Measurements from ENCODE around the gene NDUFA1. TPM values are rescaled to one million over a fixed set of nuclear protein-coding genes. Genes with fewer than 3 reads are reported as not detected.

NDUFA1 gene
- total and polyA plus RNA-seq, 2 of the 13 experiments (the other 11 are each of a cell fraction or from before 2014, with no cell fraction given): 150 to 167 TPM

DNA sequence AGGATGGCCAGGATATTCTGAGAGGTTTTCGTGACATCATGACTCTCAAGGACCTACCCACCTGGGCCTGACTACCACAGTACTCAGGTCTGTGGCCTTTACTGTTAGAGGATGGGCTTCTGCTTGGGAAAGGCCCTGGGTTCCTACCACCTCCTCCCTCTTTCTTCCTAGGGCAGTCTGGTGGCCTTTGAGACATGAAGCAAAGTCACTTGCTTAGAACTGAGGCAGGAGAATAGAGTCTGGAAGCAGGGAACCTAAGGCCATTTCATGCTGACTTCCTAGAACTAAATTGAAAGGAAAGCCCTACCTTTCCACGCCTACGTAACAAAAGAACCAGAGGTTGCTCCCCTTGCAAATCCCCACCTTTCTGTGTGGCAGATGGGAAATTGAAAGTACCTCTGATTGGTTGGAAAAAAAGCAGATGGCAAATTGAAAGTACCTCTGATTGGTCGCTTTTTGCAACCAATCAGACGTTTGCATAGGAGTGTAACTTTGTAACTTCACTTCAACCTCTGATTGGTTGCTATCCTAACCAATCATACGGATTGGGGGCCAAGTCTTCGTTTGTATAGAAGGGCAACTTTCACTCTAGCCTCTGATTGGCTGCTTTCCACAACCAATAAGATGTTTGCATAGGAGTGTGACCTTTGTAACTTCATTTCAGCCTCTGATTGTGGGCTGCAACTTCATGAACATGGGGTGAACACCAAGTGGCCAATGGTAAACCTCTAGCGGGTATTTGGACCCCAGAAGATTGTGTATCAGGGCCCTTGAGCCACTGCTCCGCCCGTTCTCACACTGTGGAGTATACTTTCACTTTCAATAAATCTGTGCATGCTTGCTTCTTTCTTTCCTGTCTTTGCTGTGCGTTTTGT is 14.2 kb downstream of the NDUFA1 start (continued):
- TF ChIP-seq NRL (CRISPR knock-in tag; IDR thresholded peaks at IDR 0.05; ENCODE audit: borderline replicate concordance) (no peak), MXI1 (IDR thresholded peaks at IDR 0.05; ENCODE audit: borderline replicate concordance, low read depth, low read length) (peak; percentile 32; the same call in 1 of the 3 replicates), KLF16 (CRISPR knock-in tag; IDR thresholded peaks at IDR 0.05) (0 out of 4 replicates have a peak, but pooled peaks of 1 of the 2 experiments have one; percentile 22), TEAD3 (CRISPR knock-in tag; optimal IDR thresholded peaks at IDR 0.05; ENCODE audit: borderline replicate concordance) (peak; percentile 25), THYN1 (CRISPR knock-in tag; IDR thresholded peaks at IDR 0.05; ENCODE audit: borderline replicate concordance, low read depth) (no peak), KLF11 (CRISPR knock-in tag; IDR thresholded peaks at IDR 0.05) (no peak), ZNF34 (CRISPR knock-in tag; IDR thresholded peaks at IDR 0.05; ENCODE audit: borderline replicate concordance) (no peak), FOXM1 (CRISPR knock-in tag; IDR thresholded peaks at IDR 0.05) (no peak), NR2F6 (IDR thresholded peaks at IDR 0.05) (no peak), NR2F6 (CRISPR knock-in tag; IDR thresholded peaks at IDR 0.05) (0 out of 2 replicates have a peak, but pooled peaks have one; percentile 9), NAIF1 (CRISPR knock-in tag; IDR thresholded peaks at IDR 0.05; ENCODE audit: borderline replicate concordance) (no peak), IRX3 (CRISPR knock-in tag; IDR thresholded peaks at IDR 0.05; ENCODE audit: borderline replicate concordance, low read depth) (no peak), U2AF2 (IDR thresholded peaks at IDR 0.05; ENCODE audit: low read depth, low read length) (no peak), ERF (CRISPR knock-in tag; IDR thresholded peaks at IDR 0.05) (no peak), AHR (CRISPR knock-in tag; IDR thresholded peaks at IDR 0.05) (no peak), MED8 (CRISPR knock-in tag; IDR thresholded peaks at IDR 0.05; ENCODE audit: insufficient replicate concordance) (no peak), ZNF564 (CRISPR knock-in tag; IDR thresholded peaks at IDR 0.05) (no peak), IRF2 (CRISPR knock-in tag; IDR thresholded peaks at IDR 0.05) (peak; percentile 79)
- TF ChIP-seq, protein P1, sequence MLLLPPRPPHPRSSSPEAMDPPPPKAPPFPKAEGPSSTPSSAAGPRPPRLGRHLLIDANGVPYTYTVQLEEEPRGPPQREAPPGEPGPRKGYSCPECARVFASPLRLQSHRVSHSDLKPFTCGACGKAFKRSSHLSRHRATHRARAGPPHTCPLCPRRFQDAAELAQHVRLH (CRISPR knock-in tag; IDR thresholded peaks at IDR 0.05; ENCODE audit: borderline replicate concordance, low read depth): no peak
- TF ChIP-seq, protein P2, sequence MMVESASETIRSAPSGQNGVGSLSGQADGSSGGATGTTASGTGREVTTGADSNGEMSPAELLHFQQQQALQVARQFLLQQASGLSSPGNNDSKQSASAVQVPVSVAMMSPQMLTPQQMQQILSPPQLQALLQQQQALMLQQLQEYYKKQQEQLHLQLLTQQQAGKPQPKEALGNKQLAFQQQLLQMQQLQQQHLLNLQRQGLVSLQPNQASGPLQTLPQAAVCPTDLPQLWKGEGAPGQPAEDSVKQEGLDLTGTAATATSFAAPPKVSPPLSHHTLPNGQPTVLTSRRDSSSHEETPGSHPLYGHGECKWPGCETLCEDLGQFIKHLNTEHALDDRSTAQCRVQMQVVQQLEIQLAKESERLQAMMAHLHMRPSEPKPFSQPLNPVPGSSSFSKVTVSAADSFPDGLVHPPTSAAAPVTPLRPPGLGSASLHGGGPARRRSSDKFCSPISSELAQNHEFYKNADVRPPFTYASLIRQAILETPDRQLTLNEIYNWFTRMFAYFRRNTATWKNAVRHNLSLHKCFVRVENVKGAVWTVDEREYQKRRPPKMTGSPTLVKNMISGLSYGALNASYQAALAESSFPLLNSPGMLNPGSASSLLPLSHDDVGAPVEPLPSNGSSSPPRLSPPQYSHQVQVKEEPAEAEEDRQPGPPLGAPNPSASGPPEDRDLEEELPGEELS (CRISPR knock-in tag; IDR thresholded peaks at IDR 0.05): no peak
- TF ChIP-seq, protein P3, sequence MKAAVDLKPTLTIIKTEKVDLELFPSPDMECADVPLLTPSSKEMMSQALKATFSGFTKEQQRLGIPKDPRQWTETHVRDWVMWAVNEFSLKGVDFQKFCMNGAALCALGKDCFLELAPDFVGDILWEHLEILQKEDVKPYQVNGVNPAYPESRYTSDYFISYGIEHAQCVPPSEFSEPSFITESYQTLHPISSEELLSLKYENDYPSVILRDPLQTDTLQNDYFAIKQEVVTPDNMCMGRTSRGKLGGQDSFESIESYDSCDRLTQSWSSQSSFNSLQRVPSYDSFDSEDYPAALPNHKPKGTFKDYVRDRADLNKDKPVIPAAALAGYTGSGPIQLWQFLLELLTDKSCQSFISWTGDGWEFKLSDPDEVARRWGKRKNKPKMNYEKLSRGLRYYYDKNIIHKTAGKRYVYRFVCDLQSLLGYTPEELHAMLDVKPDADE (CRISPR knock-in tag; IDR thresholded peaks at IDR 0.05): no peak
- TF ChIP-seq, protein P4, sequence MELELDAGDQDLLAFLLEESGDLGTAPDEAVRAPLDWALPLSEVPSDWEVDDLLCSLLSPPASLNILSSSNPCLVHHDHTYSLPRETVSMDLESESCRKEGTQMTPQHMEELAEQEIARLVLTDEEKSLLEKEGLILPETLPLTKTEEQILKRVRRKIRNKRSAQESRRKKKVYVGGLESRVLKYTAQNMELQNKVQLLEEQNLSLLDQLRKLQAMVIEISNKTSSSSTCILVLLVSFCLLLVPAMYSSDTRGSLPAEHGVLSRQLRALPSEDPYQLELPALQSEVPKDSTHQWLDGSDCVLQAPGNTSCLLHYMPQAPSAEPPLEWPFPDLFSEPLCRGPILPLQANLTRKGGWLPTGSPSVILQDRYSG (CRISPR knock-in tag; IDR thresholded peaks at IDR 0.05): no peak
- TF ChIP-seq, protein P5, sequence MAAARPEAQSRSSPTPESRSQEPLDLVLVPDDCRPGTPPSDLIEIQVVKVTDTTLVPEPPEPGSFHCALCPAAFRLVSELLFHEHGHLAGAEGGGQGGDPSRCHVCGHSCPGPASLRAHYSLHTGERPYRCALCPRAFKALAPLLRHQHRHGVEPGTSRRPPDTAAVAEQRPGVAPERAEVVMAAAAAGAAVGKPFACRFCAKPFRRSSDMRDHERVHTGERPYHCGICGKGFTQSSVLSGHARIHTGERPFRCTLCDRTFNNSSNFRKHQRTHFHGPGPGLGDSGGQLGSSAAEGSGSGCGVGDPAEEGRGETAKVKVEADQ (CRISPR knock-in tag; IDR thresholded peaks at IDR 0.05; ENCODE audit: borderline replicate concordance): no peak
- TF ChIP-seq, protein P6, sequence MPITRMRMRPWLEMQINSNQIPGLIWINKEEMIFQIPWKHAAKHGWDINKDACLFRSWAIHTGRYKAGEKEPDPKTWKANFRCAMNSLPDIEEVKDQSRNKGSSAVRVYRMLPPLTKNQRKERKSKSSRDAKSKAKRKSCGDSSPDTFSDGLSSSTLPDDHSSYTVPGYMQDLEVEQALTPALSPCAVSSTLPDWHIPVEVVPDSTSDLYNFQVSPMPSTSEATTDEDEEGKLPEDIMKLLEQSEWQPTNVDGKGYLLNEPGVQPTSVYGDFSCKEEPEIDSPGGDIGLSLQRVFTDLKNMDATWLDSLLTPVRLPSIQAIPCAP (CRISPR knock-in tag; IDR thresholded peaks at IDR 0.05; ENCODE audit: low read depth): no peak

All from HepG2 (cell line).